Epithelial cell of proximal tubule (primary cell): ENCODE measurements around the gene ERCC6. TPM values are rescaled to one million over a fixed set of nuclear protein-coding genes. Genes with fewer than 3 reads are reported as not detected.

ENCODE experiments used
- DNase-seq: peaks from one replicate; pipeline ENCODE4 v3.0.0-alpha.2; 2011; ENCODE audit warnings: low read depth
- H3K4me3 ChIP-seq: 2 replicates; pipeline ENCODE4 v1.5.1; 2011; ENCODE audit warnings: low read depth, mild to moderate bottlenecking, low read length
- CTCF ChIP-seq: conservative IDR thresholded peaks from 2 replicates; pipeline ENCODE4 v1.5.1; 2012; ENCODE audit warnings: low read depth, mild to moderate bottlenecking, low read length
- total RNA-seq: library from RNA; depleted of rRNA; stranded (reverse); fragments of >200 nt; gene quantifications from 2 replicates; pipeline ENCODE4 v1.2.3, GENCODE V29; 2015

Gene ERCC6
- total RNA-seq, 1 donor from 2014 or later = 5.6 TPM

GRCh38 chr10:49540056-49540797 lies 1.3 kb upstream of the ERCC6 start:
- no peak for TF ChIP-seq CTCF
- no peak overlapping the region for H3K4me3 ChIP-seq
- DNase-seq = no peak

GRCh38 chr10:49539320-49539885 lies 482 bp upstream of the ERCC6 start:
- no peak for DNase-seq
- no peak for TF ChIP-seq CTCF
- H3K4me3 ChIP-seq = peak overlapping the region; percentile 76

GRCh38 chr10:49534670-49535381 lies 4.1 kb downstream of the ERCC6 start:
- no peak for DNase-seq
- no peak for TF ChIP-seq CTCF
- no peak overlapping the region for H3K4me3 ChIP-seq

- no peak for TF ChIP-seq CTCF
- DNase-seq = no peak
- no peak overlapping the region for H3K4me3 ChIP-seq
Observed at GRCh38 chr10:49532461-49532860, 6.5 kb downstream of the ERCC6 start.

GRCh38 chr10:49528977-49529506 lies 9.9 kb downstream of the ERCC6 start:
- TF ChIP-seq CTCF = no peak
- DNase-seq = no peak
- no peak overlapping the region for H3K4me3 ChIP-seq

GRCh38 chr10:49527850-49528249 lies 11.1 kb downstream of the ERCC6 start:
- no peak overlapping the region for H3K4me3 ChIP-seq
- DNase-seq = no peak
- TF ChIP-seq CTCF = no peak
